ENCODE data around the gene KIZ. TPM values are rescaled to one million over a fixed set of nuclear protein-coding genes. Genes with fewer than 3 reads are reported as not detected.
A peak's percentile ranks its signal among the peaks of the same experiment; 100 is the strongest.

The KIZ gene
- total RNA-seq, 1 donor from 2014 or later: 25.0 TPM

- intact Hi-C loops (cut with DNase I): no loop called here
- Histone ChIP-seq H3K27me3 (no peaks in the 10 kb centered on the region), H3K4me1 (peaks cover 13% of the 10 kb centered on the region), H3K27ac (peak overlapping the region; percentile 75), H3K4me3 (no peak overlapping the region), H3K36me3 (no peaks in the 10 kb centered on the region), H3K9me3 (no peaks in the 10 kb centered on the region)
- no peak for DNase-seq (ENCODE audit: extremely low spot score in 2 of 2)
- TF ChIP-seq POLR2A (IDR thresholded peaks at IDR 0.05) (no peak), CTCF (IDR thresholded peaks at IDR 0.05) (no peak), POLR2AphosphoS5 (IDR thresholded peaks at IDR 0.05; ENCODE audit: insufficient read depth in 1 of 2, low read depth in 1 of 2) (no peak)
These were observed 46.7 kb downstream of the KIZ start for GRCh38 chr20:21172626-21173025.

DNA sequence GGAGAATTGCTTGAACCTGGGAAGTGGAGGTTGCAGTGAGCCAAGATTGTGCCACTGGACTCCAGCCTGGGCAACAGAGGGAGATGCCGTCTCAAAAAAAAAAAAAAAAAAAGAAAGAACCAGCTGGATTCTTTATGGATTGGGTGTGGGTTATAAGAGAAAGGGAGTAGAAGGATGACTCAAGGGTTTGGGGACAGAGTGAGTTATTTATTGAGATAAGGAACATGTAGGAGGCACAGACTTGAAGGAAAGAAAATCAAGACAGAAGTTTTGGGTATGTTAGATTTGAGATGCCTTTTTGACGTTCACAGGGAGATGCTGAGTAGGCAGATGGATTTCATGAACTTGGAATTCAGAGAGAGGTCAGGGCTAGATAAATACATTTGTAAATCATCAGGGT lies 47.6 kb downstream of the KIZ start:
- H3K4me3 ChIP-seq: no peak overlapping the region
- TF ChIP-seq CTCF (IDR thresholded peaks at IDR 0.05) (no peak), POLR2AphosphoS5 (IDR thresholded peaks at IDR 0.05; ENCODE audit: insufficient read depth in 1 of 2, low read depth in 1 of 2) (no peak), POLR2A (IDR thresholded peaks at IDR 0.05) (no peak)
- H3K27ac ChIP-seq: peak overlapping the region; percentile 75
- H3K4me1 ChIP-seq: peaks cover 13% of the 10 kb centered on the region
- no peaks in the 10 kb centered on the region for H3K27me3 ChIP-seq
- no peaks in the 10 kb centered on the region for H3K36me3 ChIP-seq
- intact Hi-C loops (cut with DNase I): no loop called here
- DNase-seq (ENCODE audit: extremely low spot score in 2 of 2): no peak
- H3K9me3 ChIP-seq: no peaks in the 10 kb centered on the region

- no peaks in the 10 kb centered on the region for H3K9me3 ChIP-seq
- peak overlapping the region; percentile 75 for H3K27ac ChIP-seq
- no peak overlapping the region for H3K4me3 ChIP-seq
- peaks cover 13% of the 10 kb centered on the region for H3K4me1 ChIP-seq
- no peak for DNase-seq (ENCODE audit: extremely low spot score in 2 of 2)
- H3K36me3 ChIP-seq: no peaks in the 10 kb centered on the region
- TF ChIP-seq POLR2A (IDR thresholded peaks at IDR 0.05) (no peak), POLR2AphosphoS5 (IDR thresholded peaks at IDR 0.05; ENCODE audit: insufficient read depth in 1 of 2, low read depth in 1 of 2) (peak; percentile 25 to 56)
- intact Hi-C loops (cut with DNase I): no loop called here
- H3K27me3 ChIP-seq: no peaks in the 10 kb centered on the region
These were observed 48.8 kb downstream of the KIZ start for GRCh38 chr20:21174516-21175239.

GRCh38 chr20:21175433-21175832 lies 49.6 kb downstream of the KIZ start:
- H3K9me3 ChIP-seq: no peaks in the 10 kb centered on the region
- no peaks in the 10 kb centered on the region for H3K27me3 ChIP-seq
- H3K4me3 ChIP-seq: no peak overlapping the region
- H3K4me1 ChIP-seq: peaks cover 19% of the 10 kb centered on the region
- DNase-seq (ENCODE audit: extremely low spot score in 2 of 2): no peak
- TF ChIP-seq POLR2AphosphoS5 (IDR thresholded peaks at IDR 0.05; ENCODE audit: insufficient read depth in 1 of 2, low read depth in 1 of 2): no peak
- no peak for TF ChIP-seq POLR2A (IDR thresholded peaks at IDR 0.05)
- no peak for TF ChIP-seq CTCF (IDR thresholded peaks at IDR 0.05)
- peak overlapping the region; percentile 75 for H3K27ac ChIP-seq
- intact Hi-C loops (cut with DNase I): no loop called here
- H3K36me3 ChIP-seq: no peaks in the 10 kb centered on the region

- H3K27ac ChIP-seq: no peak overlapping the region
These were observed 51.9 kb downstream of the KIZ start for GRCh38 chr20:21177767-21178166.

More at GRCh38 chr20:21177767-21178166, 51.9 kb downstream of the KIZ start:
- H3K9me3 ChIP-seq: no peaks in the 10 kb centered on the region
- H3K27me3 ChIP-seq: no peaks in the 10 kb centered on the region
- intact Hi-C loops (cut with DNase I): no loop called here
- no peak overlapping the region for H3K4me3 ChIP-seq
- peaks cover 41% of the 10 kb centered on the region for H3K4me1 ChIP-seq
- DNase-seq (ENCODE audit: extremely low spot score in 2 of 2): no peak
- no peaks in the 10 kb centered on the region for H3K36me3 ChIP-seq
- TF ChIP-seq POLR2AphosphoS5 (IDR thresholded peaks at IDR 0.05; ENCODE audit: insufficient read depth in 1 of 2, low read depth in 1 of 2) (no peak), POLR2A (IDR thresholded peaks at IDR 0.05) (no peak), CTCF (IDR thresholded peaks at IDR 0.05) (no peak)
